Naive thymus-derived CD8-positive, alpha-beta T cell (primary cell): ENCODE measurements around the gene MACROD2. TPM values are rescaled to one million over a fixed set of nuclear protein-coding genes. Genes with fewer than 3 reads are reported as not detected.
"Not testable (repeated sequence)": the region's sequence is repeated elsewhere in the genome, so short reads cannot be mapped to it uniquely, and the experiment has no call there.

Source experiments
- ATAC-seq, 2 donors: fragments of 150-1000 bp; cut with Tn5 transposase in 1 of 2; sonication (Bioruptor Pico), chemical (Tn5 transposase) in 1 of 2; 1 replicate in 1 of 2; 2 replicates in 1 of 2; pipeline ENCODE4 v1.10.0; 2021; ENCODE audit warnings: mild to moderate bottlenecking in 2 of 2, moderate library complexity in 2 of 2
- POLR2A ChIA-PET: fragments of 350-600 bp; sonication (Branson Sonifier 250); formaldehyde crosslinking; loops from one replicate; lab custom pipeline; 2021; ENCODE audit warnings: antibody characterized with exemption; lab: Charles Lee
- DNase-seq, 10 donors: peaks; one replicate each; pipeline versions ENCODE4 v3.0.0 to v3.0.0-alpha.2; 2020 to 2022
- H3K27ac Mint-ChIP-seq, 10 donors: one replicate each; pipeline ENCODE4 v1.8.0; 2020 to 2022; ENCODE audit warnings: mild to moderate bottlenecking in 10 of 10, mixed read lengths in 10 of 10, moderate library complexity in 4 of 10, inconsistent platforms in 1 of 10
- H3K27me3 Mint-ChIP-seq, 5 donors: one replicate each; pipeline ENCODE4 v1.8.0; 2021 to 2022; ENCODE audit warnings: mixed read lengths in 5 of 5
- H3K36me3 Mint-ChIP-seq, 3 donors: one replicate each; pipeline ENCODE4 v1.8.0; 2020 to 2022; ENCODE audit warnings: mixed read lengths in 3 of 3, mild to moderate bottlenecking in 2 of 3, inconsistent platforms in 1 of 3
- H3K4me1 Mint-ChIP-seq, 4 donors: one replicate each; pipeline ENCODE4 v1.8.0; 2021 to 2022; ENCODE audit warnings: mixed read lengths in 4 of 4
- H3K4me3 Mint-ChIP-seq, 10 donors: one replicate each; pipeline ENCODE4 v1.8.0; 2020 to 2022; ENCODE audit warnings: mild to moderate bottlenecking in 10 of 10, mixed read lengths in 10 of 10, moderate library complexity in 6 of 10, inconsistent platforms in 1 of 10
- H3K9me3 Mint-ChIP-seq, 9 donors: one replicate each; pipeline ENCODE4 v1.8.0; 2020 to 2022; ENCODE audit warnings: mixed read lengths in 9 of 9, mild to moderate bottlenecking in 3 of 9, inconsistent platforms in 1 of 9, moderate library complexity in 1 of 9
- polyA plus RNA-seq, 3 donors: library from polyadenylated mRNA; unstranded; fragments of 300-500 nt; fragmentation: Illumina TruSeq; gene quantifications; one replicate each; pipeline ENCODE4 v1.2.3, GENCODE V29; 2021
- total RNA-seq, 8 experiments: library from RNA in 2 of 8; stranded (reverse) in 2 of 8; gene quantifications; one replicate each; pipeline ENCODE4 v1.2.3 and lab custom pipeline; 2021 to 2026

The MACROD2 gene
- total and polyA plus RNA-seq, 5 experiments from 2014 or later = 0.18 to 1.1 (median 0.60) TPM; not detected in 2

GRCh38 chr20:14235355-14235754 lies 240.0 kb downstream of the MACROD2 start:
- Mint-ChIP-seq H3K36me3 (no peaks in the 10 kb centered on the region), H3K27me3 (no peaks in the 10 kb centered on the region), H3K27ac (no peak overlapping the region), H3K4me1 (no peaks in the 10 kb centered on the region), H3K4me3 (no peak overlapping the region), H3K9me3 (peaks cover 0 to 17% (median 6%) of the 10 kb centered on the region in 9 donors)
- POLR2A ChIA-PET = no interaction called here
- ATAC-seq (no peak), DNase-seq (no peak)

GRCh38 chr20:14245368-14245970 lies 250.2 kb downstream of the MACROD2 start:
- POLR2A ChIA-PET = no interaction called here
- H3K36me3 Mint-ChIP-seq = no peaks in the 10 kb centered on the region
- no peaks in the 10 kb centered on the region for H3K4me1 Mint-ChIP-seq
- H3K4me3 Mint-ChIP-seq = no peak overlapping the region
- H3K27me3 Mint-ChIP-seq = no peaks in the 10 kb centered on the region
- ATAC-seq (no peak), DNase-seq (no peak)
- H3K9me3 Mint-ChIP-seq = peaks cover 0 to 16% (median 5%) of the 10 kb centered on the region in 9 donors
- peak overlapping the region in 1 of 10 donors; percentile 40 for H3K27ac Mint-ChIP-seq

DNA sequence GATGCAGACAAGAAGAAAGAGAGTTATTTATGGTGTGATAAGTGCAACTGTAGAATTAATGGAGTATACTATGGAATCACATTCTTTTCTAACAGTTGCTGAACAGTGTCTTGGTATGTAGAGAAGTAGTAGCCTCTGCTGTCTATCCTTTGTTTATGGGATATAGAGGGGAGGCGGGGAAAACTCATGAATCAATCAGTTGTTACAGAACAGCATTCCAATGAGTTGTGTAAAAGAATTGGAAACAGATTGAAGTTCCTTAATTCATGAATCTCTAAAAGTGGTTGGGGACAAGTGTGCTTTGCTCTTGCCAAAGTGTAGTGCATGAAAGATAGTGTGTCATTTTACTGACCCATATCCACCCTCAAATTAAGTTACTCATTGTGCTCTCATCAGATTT lies 264.4 kb downstream of the MACROD2 start:
- no peaks in the 10 kb centered on the region for H3K4me1 Mint-ChIP-seq
- no peak overlapping the region for H3K27ac Mint-ChIP-seq
- POLR2A ChIA-PET = no interaction called here
- H3K9me3 Mint-ChIP-seq = peaks cover 0 to 23% (median 7%) of the 10 kb centered on the region in 9 donors
- no peaks in the 10 kb centered on the region for H3K27me3 Mint-ChIP-seq
- no peak for ATAC-seq
- no peaks in the 10 kb centered on the region for H3K36me3 Mint-ChIP-seq
- DNase-seq = no peak
- H3K4me3 Mint-ChIP-seq = no peak overlapping the region

GRCh38 chr20:14260367-14260766 lies 265.1 kb downstream of the MACROD2 start:
- no peak overlapping the region for H3K4me3 Mint-ChIP-seq
- H3K27me3 Mint-ChIP-seq = no peaks in the 10 kb centered on the region
- H3K9me3 Mint-ChIP-seq = peaks cover 0 to 28% (median 6%) of the 10 kb centered on the region in 9 donors
- H3K4me1 Mint-ChIP-seq = no peaks in the 10 kb centered on the region
- no peaks in the 10 kb centered on the region for H3K36me3 Mint-ChIP-seq
- POLR2A ChIA-PET = no interaction called here
- no peak for DNase-seq
- no peak overlapping the region for H3K27ac Mint-ChIP-seq
- ATAC-seq = no peak

DNA sequence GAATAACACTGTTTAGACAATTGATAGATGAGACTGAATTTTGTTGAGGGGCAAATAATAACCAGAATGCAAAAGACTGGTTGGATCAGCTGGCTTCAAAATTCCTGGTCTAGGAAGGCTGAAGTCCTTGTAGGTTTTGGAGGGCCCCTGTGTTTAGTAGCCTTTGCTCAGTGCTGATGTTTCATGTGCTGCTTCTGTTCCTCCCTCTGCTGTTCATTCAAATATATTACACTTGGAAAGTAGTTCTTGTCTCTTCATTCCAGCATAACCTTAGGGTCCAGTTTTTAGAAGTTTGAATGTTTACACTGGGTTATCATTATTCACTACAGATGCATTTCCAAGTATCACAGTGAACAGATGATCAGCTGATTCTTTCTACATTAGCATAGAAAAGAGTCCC lies 269.6 kb downstream of the MACROD2 start:
- DNase-seq (no peak), ATAC-seq (no peak)
- no peak overlapping the region for H3K4me3 Mint-ChIP-seq
- no peaks in the 10 kb centered on the region for H3K36me3 Mint-ChIP-seq
- H3K9me3 Mint-ChIP-seq = peaks cover 0 to 16% (median 4%) of the 10 kb centered on the region in 9 donors
- POLR2A ChIA-PET = no interaction called here
- H3K27me3 Mint-ChIP-seq = no peaks in the 10 kb centered on the region
- no peak overlapping the region for H3K27ac Mint-ChIP-seq
- no peaks in the 10 kb centered on the region for H3K4me1 Mint-ChIP-seq

GRCh38 chr20:14266246-14266645 lies 270.9 kb downstream of the MACROD2 start:
- Mint-ChIP-seq H3K4me3 (no peak overlapping the region), H3K36me3 (no peaks in the 10 kb centered on the region), H3K27ac (no peak overlapping the region), H3K4me1 (no peaks in the 10 kb centered on the region), H3K27me3 (no peaks in the 10 kb centered on the region), H3K9me3 (peaks cover 0 to 16% (median 2%) of the 10 kb centered on the region in 9 donors)
- DNase-seq = no peak
- POLR2A ChIA-PET = no interaction called here
- ATAC-seq = no peak

GRCh38 chr20:14270751-14271150 lies 275.4 kb downstream of the MACROD2 start:
- POLR2A ChIA-PET = not testable (repeated sequence)

GRCh38 chr20:14282140-14282539 lies 286.8 kb downstream of the MACROD2 start:
- POLR2A ChIA-PET = no interaction called here
- DNase-seq = no peak
- no peaks in the 10 kb centered on the region for H3K36me3 Mint-ChIP-seq
- no peak for ATAC-seq
- H3K4me1 Mint-ChIP-seq = no peaks in the 10 kb centered on the region
- H3K27ac Mint-ChIP-seq = no peak overlapping the region
- peaks cover 0 to 24% (median 4%) of the 10 kb centered on the region in 9 donors for H3K9me3 Mint-ChIP-seq
- no peak overlapping the region for H3K4me3 Mint-ChIP-seq
- no peaks in the 10 kb centered on the region for H3K27me3 Mint-ChIP-seq

More at GRCh38 chr20:14270751-14271150, 275.4 kb downstream of the MACROD2 start:
- not testable (repeated sequence) for H3K4me3 Mint-ChIP-seq, DNase-seq, H3K27me3 Mint-ChIP-seq, ATAC-seq, H3K36me3 Mint-ChIP-seq, H3K27ac Mint-ChIP-seq, H3K9me3 Mint-ChIP-seq, H3K4me1 Mint-ChIP-seq

- Mint-ChIP-seq H3K27me3 (peaks cover 0 to 3% (median 0%) of the 10 kb centered on the region in 5 donors), H3K4me3 (no peak overlapping the region), H3K4me1 (no peaks in the 10 kb centered on the region), H3K36me3 (no peaks in the 10 kb centered on the region), H3K27ac (no peak overlapping the region), H3K9me3 (peaks cover 0 to 39% (median 7%) of the 10 kb centered on the region in 9 donors)
- no peak for ATAC-seq
- DNase-seq = no peak
- POLR2A ChIA-PET = no interaction called here
Observed at GRCh38 chr20:14284443-14284842, 289.1 kb downstream of the MACROD2 start.

DNA sequence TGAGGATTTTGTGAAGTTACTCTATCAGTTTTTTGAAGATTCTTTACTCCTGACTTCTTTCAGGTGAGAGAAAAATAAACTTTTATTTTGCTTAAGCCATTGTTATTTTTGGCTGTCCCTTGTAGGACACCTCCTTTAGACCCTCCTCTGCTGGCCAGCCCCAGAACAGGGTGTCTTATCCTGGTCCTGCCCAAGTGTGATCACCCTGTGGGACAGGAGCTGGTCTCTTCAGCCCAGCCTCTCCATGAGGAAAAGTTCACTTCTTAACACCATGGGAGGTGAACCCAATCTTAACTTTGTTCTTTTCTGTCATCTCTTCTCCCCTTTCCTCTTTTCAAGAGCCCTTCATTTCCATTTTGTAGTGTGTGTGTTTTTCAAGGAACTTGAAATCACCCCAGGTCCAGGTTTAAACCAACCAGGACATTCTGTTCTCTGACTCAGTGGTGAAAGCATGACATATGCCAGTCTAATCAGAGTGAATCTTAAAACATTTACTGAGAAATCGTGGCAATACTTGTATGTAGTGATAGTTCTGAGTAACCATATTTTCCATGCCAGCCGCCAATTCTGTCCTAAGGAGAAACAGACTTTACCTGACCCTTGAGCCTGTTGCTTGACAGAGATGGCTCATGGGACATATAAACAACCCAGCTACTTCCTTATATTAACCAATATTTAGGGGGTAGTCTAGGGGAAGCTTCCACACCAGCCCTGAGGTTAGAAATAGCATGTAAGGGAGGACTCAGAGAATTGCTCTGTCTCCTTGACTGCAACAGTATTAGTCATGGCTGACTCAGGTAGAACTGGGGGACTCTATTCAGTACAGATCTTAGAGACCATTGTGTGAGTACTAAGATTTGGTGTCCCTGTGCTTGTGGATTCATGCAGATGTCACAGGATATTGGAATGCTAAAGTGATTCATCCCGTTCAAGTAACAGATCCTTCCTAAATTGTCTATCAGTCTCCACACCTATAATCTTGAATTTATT lies 293.3 kb downstream of the MACROD2 start:
- Mint-ChIP-seq H3K4me1 (no peaks in the 10 kb centered on the region), H3K9me3 (peaks cover 0 to 30% (median 4%) of the 10 kb centered on the region in 9 donors), H3K27me3 (peaks cover 0 to 3% (median 0%) of the 10 kb centered on the region in 5 donors), H3K4me3 (no peak overlapping the region), H3K27ac (no peak overlapping the region), H3K36me3 (no peaks in the 10 kb centered on the region)
- ATAC-seq (no peak), DNase-seq (no peak)
- POLR2A ChIA-PET = no interaction called here

DNA sequence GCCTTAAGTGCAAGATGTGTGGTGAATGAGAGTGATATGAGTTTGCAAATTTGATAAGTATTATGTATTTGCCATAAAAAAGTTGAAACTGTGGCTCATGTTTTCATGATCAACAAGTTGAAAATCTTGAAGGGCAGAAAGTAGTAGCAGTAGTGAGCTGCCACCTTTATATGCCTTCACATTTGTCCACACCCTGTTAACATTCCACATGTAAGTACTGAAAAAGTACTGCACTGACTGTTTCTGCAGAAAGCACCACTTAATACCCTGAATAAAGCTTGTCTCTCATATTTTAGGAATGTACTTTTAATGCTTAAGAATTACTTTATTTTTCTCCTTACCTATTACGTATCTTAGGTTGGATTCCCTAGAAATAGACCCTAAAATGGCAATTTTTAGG lies 296.2 kb downstream of the MACROD2 start:
- Mint-ChIP-seq H3K4me3 (no peak overlapping the region), H3K9me3 (peaks cover 0 to 22% (median 4%) of the 10 kb centered on the region in 9 donors), H3K27me3 (peaks cover 0 to 3% (median 0%) of the 10 kb centered on the region in 5 donors), H3K4me1 (no peaks in the 10 kb centered on the region), H3K27ac (no peak overlapping the region), H3K36me3 (no peaks in the 10 kb centered on the region)
- POLR2A ChIA-PET = no interaction called here
- DNase-seq (no peak), ATAC-seq (no peak)

DNA sequence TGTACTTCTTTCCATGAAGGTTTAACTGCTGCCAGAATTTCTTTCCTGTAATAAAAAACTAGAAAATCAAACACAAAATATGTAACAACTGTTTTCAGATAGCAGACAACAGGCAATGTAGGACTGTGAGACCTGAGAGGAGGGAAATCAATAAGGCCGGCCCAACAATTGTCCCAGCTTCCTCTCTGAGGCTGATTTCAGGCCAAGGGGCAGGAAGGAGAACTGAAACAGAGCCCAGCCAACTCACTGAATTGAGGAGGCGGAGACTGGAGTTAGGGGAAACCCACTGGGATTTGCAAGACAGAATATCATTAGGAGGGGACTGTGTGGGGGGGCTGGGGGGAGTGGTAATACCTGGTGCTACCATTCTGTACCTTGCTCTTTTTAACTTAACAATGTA lies 299.9 kb downstream of the MACROD2 start:
- no peak for DNase-seq
- no peak overlapping the region for H3K4me3 Mint-ChIP-seq
- H3K4me1 Mint-ChIP-seq = no peaks in the 10 kb centered on the region
- no peak for ATAC-seq
- peaks cover 0 to 11% (median 7%) of the 10 kb centered on the region in 9 donors for H3K9me3 Mint-ChIP-seq
- peaks cover 0 to 4% (median 0%) of the 10 kb centered on the region in 3 donors for H3K36me3 Mint-ChIP-seq
- H3K27me3 Mint-ChIP-seq = no peaks in the 10 kb centered on the region
- POLR2A ChIA-PET = no interaction called here
- no peak overlapping the region for H3K27ac Mint-ChIP-seq

DNA sequence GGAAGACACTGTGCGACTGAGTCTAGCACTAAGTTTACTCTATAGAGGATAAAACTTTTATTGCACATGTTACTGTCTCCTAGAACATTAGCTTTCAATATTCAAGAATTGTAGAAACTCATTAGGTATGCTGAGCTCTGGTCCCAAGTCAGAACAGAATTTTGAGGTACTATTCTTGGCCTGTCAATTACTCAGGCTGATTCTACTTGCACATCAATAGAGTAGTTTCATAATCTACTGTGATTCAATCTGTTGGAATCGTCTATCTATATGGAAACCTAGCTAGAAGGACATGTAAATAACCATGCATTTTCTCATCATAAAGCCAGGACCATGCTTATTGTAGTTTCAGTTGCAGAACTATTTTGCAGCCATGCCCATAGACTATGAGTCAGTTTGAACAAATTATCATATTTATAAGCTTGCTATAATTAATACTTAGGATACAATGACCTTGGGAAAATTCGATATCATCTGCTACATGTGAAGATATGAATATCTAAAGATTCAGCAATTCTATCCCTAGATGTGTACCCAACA lies 300.5 kb downstream of the MACROD2 start:
- Mint-ChIP-seq H3K36me3 (peaks cover 0 to 4% (median 0%) of the 10 kb centered on the region in 3 donors), H3K27me3 (no peaks in the 10 kb centered on the region), H3K4me1 (no peaks in the 10 kb centered on the region), H3K4me3 (no peak overlapping the region), H3K27ac (no peak overlapping the region), H3K9me3 (peaks cover 0 to 11% (median 7%) of the 10 kb centered on the region in 9 donors)
- no peak for ATAC-seq
- POLR2A ChIA-PET = no interaction called here
- DNase-seq = no peak
